GM18505 (cell line): ENCODE data around the gene RSAD2.

Source experiments
- ATAC-seq: cut with Tn5 transposase; IDR thresholded peaks from one replicate; pipeline ENCODE4 v1.9.1; 2021; ENCODE audit not compliant: unreplicated experiment
- POLR2A ChIP-seq: IDR thresholded peaks from 4 replicates; pipeline ENCODE4 v1.6.1; 2011; ENCODE audit warnings: borderline replicate concordance; ENCODE audit not compliant: insufficient read depth, insufficient read length; ENCODE audit errors: extremely low read depth

The RSAD2 gene

DNA sequence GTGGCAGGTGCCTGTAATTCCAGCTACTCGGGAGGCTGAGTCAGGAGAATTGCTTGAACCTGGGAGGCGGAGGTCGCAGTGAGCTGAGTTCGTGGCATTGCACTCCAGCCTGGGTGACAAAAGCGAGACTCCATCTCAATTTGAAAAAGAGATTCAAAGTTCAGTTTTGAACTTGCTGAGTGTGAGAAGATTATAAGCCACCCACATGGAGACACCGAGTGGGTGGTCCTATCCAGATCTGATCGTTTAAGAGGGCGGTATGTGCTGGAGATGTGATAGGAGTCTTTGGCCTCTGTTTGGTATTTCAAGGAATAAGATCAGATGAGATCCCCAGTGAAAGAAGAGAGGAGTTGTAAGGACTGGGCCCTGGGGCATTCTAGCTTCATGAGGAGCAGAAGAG is 65.3 kb downstream of the RSAD2 start:
- ATAC-seq, result no peak
- no peak for TF ChIP-seq POLR2A

DNA sequence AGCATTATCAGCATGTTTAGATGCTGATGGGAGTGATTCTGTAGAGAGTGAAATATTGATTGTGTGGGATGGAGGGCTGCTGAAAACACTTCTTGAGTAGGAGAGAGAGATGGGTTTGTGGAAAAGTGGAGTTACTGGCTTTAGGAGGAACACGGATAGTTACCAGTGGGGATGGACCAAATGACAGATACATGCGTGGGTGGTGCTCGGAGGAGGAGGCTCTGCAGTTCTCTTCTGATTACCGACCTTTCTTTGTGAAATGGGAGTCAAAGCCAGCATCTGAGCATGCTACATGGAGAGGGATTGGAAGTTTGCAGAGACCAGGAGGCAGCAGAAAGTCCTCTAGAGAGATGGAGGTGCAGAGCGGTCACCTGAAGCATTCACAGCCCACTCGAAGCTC is 65.9 kb downstream of the RSAD2 start:
- no peak for TF ChIP-seq POLR2A
- no peak for ATAC-seq

DNA sequence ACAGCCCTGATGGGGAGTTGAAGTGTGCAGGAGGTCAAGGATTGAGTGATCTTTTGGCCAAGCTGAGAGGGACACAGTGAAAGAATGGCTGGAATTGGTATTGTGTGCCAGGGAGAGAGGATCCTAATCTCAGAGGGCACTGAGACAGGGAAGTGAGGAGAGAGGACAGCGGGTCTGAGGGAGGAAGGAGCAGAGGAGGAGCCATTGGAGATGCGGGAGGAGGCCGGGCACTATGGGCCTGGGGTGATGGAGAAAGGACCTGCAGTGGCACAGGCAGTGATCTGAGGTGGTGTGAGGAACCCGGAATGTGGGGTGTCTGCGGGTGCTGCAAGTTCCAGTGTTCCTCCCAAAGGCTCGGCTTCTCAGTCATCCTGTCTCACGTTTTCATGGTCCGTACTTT is 66.4 kb downstream of the RSAD2 start:
- TF ChIP-seq POLR2A, result no peak
- no peak for ATAC-seq

DNA sequence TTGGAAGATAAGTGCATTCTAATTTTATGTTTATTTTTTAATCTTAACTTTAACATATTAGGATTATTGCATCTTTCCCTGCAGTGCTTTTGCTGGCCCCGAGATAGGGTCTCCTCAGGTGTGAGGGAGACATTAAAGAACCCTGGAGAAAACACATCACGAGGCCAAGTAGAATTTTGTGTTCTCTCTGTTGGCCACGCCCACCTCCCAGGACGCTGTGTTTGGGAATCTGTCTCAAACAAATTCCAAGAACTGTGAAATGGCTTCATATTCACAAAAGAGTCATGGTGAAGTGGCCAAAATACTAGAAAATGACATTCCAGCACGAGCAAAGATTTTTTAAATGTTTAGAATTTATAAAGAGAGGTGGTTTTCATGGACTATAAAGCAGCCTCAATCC is 67.0 kb downstream of the RSAD2 start:
- ATAC-seq, result no peak
- TF ChIP-seq POLR2A, result no peak

DNA sequence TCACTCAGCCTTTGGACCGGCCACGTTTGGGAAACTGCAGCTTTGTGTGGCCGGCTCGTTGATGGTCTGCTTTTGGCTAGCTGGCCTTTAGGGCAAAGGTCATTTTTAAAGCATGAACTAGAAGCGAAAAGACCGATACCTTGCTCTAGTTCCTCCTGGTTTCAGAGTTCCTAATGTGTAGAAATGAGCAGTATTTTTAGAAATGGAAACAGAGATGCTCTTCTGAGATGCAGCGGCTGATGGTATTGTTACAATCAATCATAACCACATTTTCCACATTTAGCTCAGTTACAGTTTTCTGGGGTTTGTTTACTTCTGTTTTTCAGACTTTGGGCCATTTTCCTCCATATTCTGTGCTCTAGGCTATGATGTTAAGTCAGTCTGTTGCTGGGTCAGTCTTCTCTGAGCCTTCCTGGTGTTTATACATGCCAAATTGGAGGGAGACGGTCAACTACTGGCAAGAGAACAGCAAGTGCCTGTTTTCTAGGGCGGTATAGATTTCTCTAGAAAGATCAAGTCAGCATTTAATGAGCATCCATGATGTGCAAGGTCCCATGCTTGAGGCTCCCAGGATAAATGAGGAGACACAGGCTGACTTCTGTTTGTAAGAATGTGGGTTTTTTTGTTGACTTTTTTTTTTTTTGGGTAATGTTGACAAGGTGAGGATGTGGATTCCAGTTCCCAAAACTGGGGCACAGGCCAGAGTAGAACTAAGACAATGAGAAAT is 67.7 kb downstream of the RSAD2 start:
- ATAC-seq, result peak; percentile 88
- TF ChIP-seq POLR2A, result no peak

DNA sequence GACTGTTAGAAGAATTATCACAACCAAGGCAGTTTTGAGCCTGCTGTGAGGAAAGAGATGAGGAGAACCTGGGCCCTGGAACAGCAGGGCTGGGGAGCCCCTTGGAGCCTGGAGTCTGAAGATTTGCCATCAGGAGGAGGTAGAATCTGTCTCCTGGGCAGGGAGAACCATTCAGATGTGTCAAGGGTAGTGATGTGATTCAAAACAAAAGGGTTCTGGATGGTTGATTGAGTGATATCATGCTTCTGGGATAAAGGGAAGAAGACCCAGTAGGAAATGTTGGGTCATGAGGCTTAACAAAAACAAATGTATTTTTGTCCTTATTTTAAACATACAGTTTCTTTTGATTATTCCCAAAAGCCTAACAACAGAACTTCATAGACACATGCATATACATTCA is 68.2 kb downstream of the RSAD2 start:
- ATAC-seq, result no peak
- no peak for TF ChIP-seq POLR2A

DNA sequence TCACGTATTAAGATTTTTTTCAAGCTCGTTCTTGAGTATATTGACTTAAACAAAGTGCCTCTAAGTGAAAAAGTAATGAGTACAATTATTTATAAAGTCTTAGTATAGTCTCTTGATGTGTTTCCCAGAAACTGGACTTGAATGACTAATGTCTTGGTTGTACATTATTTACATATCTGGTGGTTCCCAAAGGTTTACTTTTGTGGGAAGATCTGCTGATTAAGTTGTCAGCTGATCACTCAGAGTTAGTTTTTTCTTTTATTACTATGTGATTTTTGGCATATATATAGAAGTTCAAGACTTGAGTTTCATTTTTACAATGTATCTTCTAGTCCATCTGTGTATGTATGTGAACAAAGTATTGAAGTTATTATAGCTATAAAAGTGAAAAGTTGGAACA is 69.1 kb downstream of the RSAD2 start:
- ATAC-seq, result no peak
- TF ChIP-seq POLR2A, result no peak
